Measurements from ENCODE around the gene MYH10. TPM values are rescaled to one million over a fixed set of nuclear protein-coding genes. Genes with fewer than 3 reads are reported as not detected.

The MYH10 gene
- total RNA-seq, 1 donor from 2014 or later, result 3.4 TPM

DNA sequence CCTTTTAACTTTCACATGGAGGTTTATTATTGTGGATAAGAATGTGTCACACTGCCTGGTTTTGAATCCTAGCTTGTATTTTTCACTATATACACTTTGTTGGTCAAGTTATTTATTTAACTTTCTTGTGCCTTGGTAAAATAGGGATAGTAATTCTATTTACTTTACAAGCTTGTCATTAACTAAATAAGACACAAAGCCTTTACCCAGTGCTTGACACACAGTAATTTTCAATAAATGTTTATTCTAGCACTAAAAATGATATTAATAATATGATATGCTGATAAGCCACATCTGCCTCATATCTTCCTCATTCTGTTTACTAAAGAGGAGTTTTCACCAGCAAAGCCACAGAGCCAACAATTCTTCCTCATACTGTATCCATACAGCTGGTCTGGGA lies 27.8 kb downstream of the MYH10 start:
- Mint-ChIP-seq H3K9me3 (no peaks in the 10 kb centered on the region), H3K27ac (no peak overlapping the region), H3K4me3 (no peak overlapping the region), H3K36me3 (ENCODE audit: low read depth) (no peaks in the 10 kb centered on the region), H3K27me3 (peaks cover 3% of the 10 kb centered on the region), H3K4me1 (no peaks in the 10 kb centered on the region)
- TF ChIP-seq, protein P1, sequence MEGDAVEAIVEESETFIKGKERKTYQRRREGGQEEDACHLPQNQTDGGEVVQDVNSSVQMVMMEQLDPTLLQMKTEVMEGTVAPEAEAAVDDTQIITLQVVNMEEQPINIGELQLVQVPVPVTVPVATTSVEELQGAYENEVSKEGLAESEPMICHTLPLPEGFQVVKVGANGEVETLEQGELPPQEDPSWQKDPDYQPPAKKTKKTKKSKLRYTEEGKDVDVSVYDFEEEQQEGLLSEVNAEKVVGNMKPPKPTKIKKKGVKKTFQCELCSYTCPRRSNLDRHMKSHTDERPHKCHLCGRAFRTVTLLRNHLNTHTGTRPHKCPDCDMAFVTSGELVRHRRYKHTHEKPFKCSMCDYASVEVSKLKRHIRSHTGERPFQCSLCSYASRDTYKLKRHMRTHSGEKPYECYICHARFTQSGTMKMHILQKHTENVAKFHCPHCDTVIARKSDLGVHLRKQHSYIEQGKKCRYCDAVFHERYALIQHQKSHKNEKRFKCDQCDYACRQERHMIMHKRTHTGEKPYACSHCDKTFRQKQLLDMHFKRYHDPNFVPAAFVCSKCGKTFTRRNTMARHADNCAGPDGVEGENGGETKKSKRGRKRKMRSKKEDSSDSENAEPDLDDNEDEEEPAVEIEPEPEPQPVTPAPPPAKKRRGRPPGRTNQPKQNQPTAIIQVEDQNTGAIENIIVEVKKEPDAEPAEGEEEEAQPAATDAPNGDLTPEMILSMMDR (IDR thresholded peaks at IDR 0.05), result no peak
- intact Hi-C loops (cut with micrococcal nuclease), result no loop called here
- ATAC-seq (ENCODE audit: low read depth) (no peak), DNase-seq (no peak)
- POLR2A ChIA-PET, result interaction anchor here (0.5 kb wide), 1 partner anchor 90 kb away, joined by 4 read pairs; no protein-coding TSS in a partner anchor
- CTCF ChIA-PET, result no interaction called here

- no peak overlapping the region for H3K4me3 Mint-ChIP-seq
- DNase-seq (no peak), ATAC-seq (ENCODE audit: low read depth) (no peak)
- CTCF ChIA-PET, result no interaction called here
- H3K36me3 Mint-ChIP-seq (ENCODE audit: low read depth), result no peaks in the 10 kb centered on the region
- intact Hi-C loops (cut with micrococcal nuclease), result no loop called here
- H3K27me3 Mint-ChIP-seq, result peaks cover 3% of the 10 kb centered on the region
- H3K27ac Mint-ChIP-seq, result no peak overlapping the region
- POLR2A ChIA-PET, result no interaction called here
- H3K9me3 Mint-ChIP-seq, result no peaks in the 10 kb centered on the region
- TF ChIP-seq, protein P1 (IDR thresholded peaks at IDR 0.05), result no peak
- H3K4me1 Mint-ChIP-seq, result no peaks in the 10 kb centered on the region
These were observed 31.0 kb downstream of the MYH10 start for GRCh38 chr17:8599351-8600011.

- H3K9me3 Mint-ChIP-seq, result no peaks in the 10 kb centered on the region
- CTCF ChIA-PET, result no interaction called here
- H3K4me1 Mint-ChIP-seq, result no peaks in the 10 kb centered on the region
- H3K36me3 Mint-ChIP-seq (ENCODE audit: low read depth), result no peaks in the 10 kb centered on the region
- H3K4me3 Mint-ChIP-seq, result no peak overlapping the region
- DNase-seq, result no peak
- intact Hi-C loops (cut with micrococcal nuclease), result no loop called here
- TF ChIP-seq, protein P1 (IDR thresholded peaks at IDR 0.05), result no peak
- peaks cover 3% of the 10 kb centered on the region for H3K27me3 Mint-ChIP-seq
- no peak for ATAC-seq (ENCODE audit: low read depth)
- POLR2A ChIA-PET, result no interaction called here
- H3K27ac Mint-ChIP-seq, result no peak overlapping the region
These were observed 31.6 kb downstream of the MYH10 start for GRCh38 chr17:8598913-8599312.

DNA sequence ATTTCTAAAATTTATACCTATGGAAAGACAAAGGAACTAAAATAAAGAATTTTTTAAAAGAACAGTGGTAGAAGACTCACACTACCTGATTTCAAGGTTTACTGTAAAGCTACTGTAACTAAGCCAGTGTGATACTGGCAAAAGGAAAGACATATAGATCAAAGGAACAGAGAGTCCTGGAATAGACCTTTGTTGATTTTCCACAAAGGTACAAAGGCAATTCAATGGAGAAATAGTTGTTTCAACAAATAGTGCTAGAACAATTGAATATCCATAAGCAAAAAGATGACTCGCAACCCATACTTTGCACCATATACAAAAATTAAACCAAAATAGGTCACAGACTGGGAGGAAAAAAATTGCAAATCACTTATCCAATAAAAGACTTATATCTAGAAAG lies 36.7 kb downstream of the MYH10 start:
- no peaks in the 10 kb centered on the region for H3K9me3 Mint-ChIP-seq
- TF ChIP-seq, protein P1 (IDR thresholded peaks at IDR 0.05), result no peak
- no peaks in the 10 kb centered on the region for H3K36me3 Mint-ChIP-seq (ENCODE audit: low read depth)
- DNase-seq, result no peak
- ChIA-PET CTCF (no interaction called here), POLR2A (no interaction called here)
- no peak overlapping the region for H3K4me3 Mint-ChIP-seq
- intact Hi-C loops (cut with micrococcal nuclease), result no loop called here
- H3K27ac Mint-ChIP-seq, result no peak overlapping the region
- no peak for ATAC-seq (ENCODE audit: low read depth)
- peaks cover 5% of the 10 kb centered on the region for H3K27me3 Mint-ChIP-seq
- no peaks in the 10 kb centered on the region for H3K4me1 Mint-ChIP-seq

GRCh38 chr17:8593276-8593675 lies 37.2 kb downstream of the MYH10 start:
- Mint-ChIP-seq H3K27ac (no peak overlapping the region), H3K9me3 (no peaks in the 10 kb centered on the region), H3K36me3 (ENCODE audit: low read depth) (no peaks in the 10 kb centered on the region), H3K4me1 (no peaks in the 10 kb centered on the region), H3K4me3 (no peak overlapping the region), H3K27me3 (peaks cover 5% of the 10 kb centered on the region)
- TF ChIP-seq, protein P1 (IDR thresholded peaks at IDR 0.05), result no peak
- intact Hi-C loops (cut with micrococcal nuclease), result no loop called here
- ATAC-seq (ENCODE audit: low read depth) (no peak), DNase-seq (no peak)
- CTCF ChIA-PET, result no interaction called here
- POLR2A ChIA-PET, result no interaction called here
